GM23338 (cell line): ENCODE results near the gene CD46. TPM values are rescaled to one million over a fixed set of nuclear protein-coding genes. Genes with fewer than 3 reads are reported as not detected.

Experiments used
- ATAC-seq: fragments of 200-7000 bp; cut with Tn5 transposase; 3 replicates; pipeline ENCODE4 v1.9.1; 2020
- DNase-seq: peaks from one replicate; pipeline ENCODE4 v3.0.0-alpha.2; 2015; ENCODE audit warnings: low spot score
- H2AFZ ChIP-seq: fragments of 200-600 bp; sonication (generic); 2 replicates; pipeline ENCODE4 v1.8.0; 2016; ENCODE audit warnings: antibody characterized with exemption, mild to moderate bottlenecking, moderate library complexity
- H3F3A ChIP-seq: fragments of 200-600 bp; sonication (generic); replicated peaks from 2 replicates; pipeline ENCODE4 v1.8.0; 2017; ENCODE audit warnings: antibody characterized with exemption, mixed run types, low read depth
- H3K27ac ChIP-seq: fragments of 200-600 bp; sonication (generic); 2 replicates; pipeline ENCODE4 v1.6.1; 2016; ENCODE audit warnings: low read depth
- H3K27me3 ChIP-seq: fragments of 200-600 bp; sonication (generic); 2 replicates; pipeline ENCODE4 v1.8.0; 2016; ENCODE audit warnings: mild to moderate bottlenecking, mixed run types, moderate library complexity; ENCODE audit not compliant: insufficient read depth
- H3K36me3 ChIP-seq: fragments of 200-600 bp; sonication (generic); 2 replicates; pipeline ENCODE4 v1.8.0; 2016; ENCODE audit warnings: mild to moderate bottlenecking; ENCODE audit not compliant: insufficient read depth
- H3K4me1 ChIP-seq: fragments of 200-600 bp; sonication (generic); 2 replicates; pipeline ENCODE4 v1.8.0; 2016; ENCODE audit warnings: mild to moderate bottlenecking, moderate library complexity; ENCODE audit not compliant: insufficient read depth
- H3K4me2 ChIP-seq: fragments of 200-600 bp; sonication (generic); 2 replicates; pipeline ENCODE4 v1.7.1; 2017; ENCODE audit warnings: mixed run types
- H3K4me3 ChIP-seq: fragments of 200-600 bp; sonication (generic); 2 replicates; pipeline ENCODE4 v1.6.1; 2016; ENCODE audit warnings: mixed run types
- H3K79me2 ChIP-seq: fragments of 200-600 bp; sonication (generic); replicated peaks from 2 replicates; pipeline ENCODE4 v1.8.0; 2017; ENCODE audit warnings: mild to moderate bottlenecking; ENCODE audit not compliant: insufficient read depth
- H3K9me2 ChIP-seq: fragments of 200-600 bp; sonication (generic); 2 replicates; pipeline ENCODE4 v1.8.0; 2017; ENCODE audit not compliant: insufficient read depth
- H4K20me1 ChIP-seq: fragments of 200-600 bp; sonication (generic); replicated peaks from 2 replicates; pipeline ENCODE4 v1.8.0; 2017; ENCODE audit warnings: mild to moderate bottlenecking; ENCODE audit not compliant: insufficient read depth
- H3K27ac Mint-ChIP-seq: 2 replicates; pipeline ENCODE4 v1.8.0; 2020; ENCODE audit warnings: inconsistent platforms, mild to moderate bottlenecking, moderate library complexity, mixed read lengths
- H3K27me3 Mint-ChIP-seq: 3 replicates; pipeline ENCODE4 v1.8.0; 2022; ENCODE audit warnings: low read depth, mild to moderate bottlenecking, moderate library complexity, mixed read lengths, inconsistent platforms; ENCODE audit not compliant: insufficient read depth, poor library complexity
- H3K36me3 Mint-ChIP-seq: 3 replicates; pipeline ENCODE4 v1.8.0; 2021; ENCODE audit warnings: low read depth, mild to moderate bottlenecking, inconsistent platforms, moderate library complexity, mixed read lengths
- H3K4me1 Mint-ChIP-seq: 3 replicates; pipeline ENCODE4 v1.8.0; 2020; ENCODE audit warnings: mild to moderate bottlenecking, inconsistent platforms, mixed read lengths
- H3K4me3 Mint-ChIP-seq: 3 replicates; pipeline ENCODE4 v1.8.0; 2021; ENCODE audit warnings: moderate library complexity, mild to moderate bottlenecking, inconsistent platforms, mixed read lengths
- H3K9me3 Mint-ChIP-seq: 3 replicates; pipeline ENCODE4 v1.8.0; 2020; ENCODE audit warnings: moderate library complexity, mild to moderate bottlenecking, inconsistent platforms, mixed read lengths
- CREB1 ChIP-seq: fragments of 250-450 bp; sonication (Bioruptor Pico); IDR thresholded peaks from 2 replicates; pipeline ENCODE4 v1.5.0; 2020; ENCODE audit warnings: low read depth, mild to moderate bottlenecking, moderate library complexity
- CTCF ChIP-seq, 2 experiments: fragments of 200-600 bp in 1 of 2; sonication (generic) in 1 of 2; conservative IDR thresholded peaks; 2 replicates each; pipeline versions ENCODE4 v1.5.1 to v1.6.1; 2016 to 2017; ENCODE audit warnings: antibody characterized with exemption in 2 of 2, low read depth in 2 of 2, mild to moderate bottlenecking in 2 of 2, moderate library complexity in 1 of 2
- ETS1 ChIP-seq: IDR thresholded peaks from 2 replicates; pipeline ENCODE4 v1.6.1; 2016; ENCODE audit warnings: antibody characterized with exemption
- EZH2 ChIP-seq: fragments of 200-600 bp; sonication (generic); IDR thresholded peaks from one replicate; pipeline ENCODE4 v1.8.0; 2017; ENCODE audit warnings: antibody characterized with exemption, mild to moderate bottlenecking, low read depth; ENCODE audit not compliant: unreplicated experiment
- EZH2phosphoT487 ChIP-seq: fragments of 200-600 bp; sonication (generic); IDR thresholded peaks from one replicate; pipeline ENCODE4 v1.8.1; 2018; ENCODE audit warnings: antibody characterized with exemption; ENCODE audit not compliant: unreplicated experiment
- JUNB ChIP-seq: IDR thresholded peaks from one replicate; pipeline ENCODE4 v1.6.1; 2016; ENCODE audit warnings: antibody characterized with exemption; ENCODE audit not compliant: unreplicated experiment
- NANOG ChIP-seq: IDR thresholded peaks from 2 replicates; pipeline ENCODE4 v1.6.1; 2016; ENCODE audit warnings: antibody characterized with exemption, borderline replicate concordance
- POLR2AphosphoS5 ChIP-seq: IDR thresholded peaks from 2 replicates; pipeline ENCODE4 v1.6.1; 2016; ENCODE audit warnings: antibody characterized with exemption, low read depth
- REST ChIP-seq: IDR thresholded peaks from one replicate; pipeline ENCODE4 v1.6.1; 2018; ENCODE audit warnings: antibody characterized with exemption; ENCODE audit not compliant: unreplicated experiment
- STAT1 ChIP-seq: IDR thresholded peaks from one replicate; pipeline ENCODE4 v1.6.1; 2016; ENCODE audit warnings: antibody characterized with exemption; ENCODE audit not compliant: unreplicated experiment
- ZNF114 ChIP-seq: fragments of 250-450 bp; sonication (Bioruptor Pico); IDR thresholded peaks from 2 replicates; pipeline ENCODE4 v1.5.0; 2020; ENCODE audit warnings: mild to moderate bottlenecking, moderate library complexity
- ZNF331 ChIP-seq: fragments of 250-450 bp; sonication (Bioruptor Pico); IDR thresholded peaks from 2 replicates; pipeline ENCODE4 v1.5.0; 2020; ENCODE audit warnings: low read depth, mild to moderate bottlenecking, moderate library complexity
- ZNF462 ChIP-seq: fragments of 250-450 bp; sonication (Bioruptor Pico); IDR thresholded peaks from 2 replicates; pipeline ENCODE4 v1.5.0; 2020; ENCODE audit warnings: mild to moderate bottlenecking, moderate library complexity
- polyA plus RNA-seq: library from polyadenylated mRNA; unstranded; fragments of >200 nt; fragmentation: Nextera tagmentation; extraction: Ambion mirVana; gene quantifications from 2 replicates; pipeline ENCODE4 v1.2.1, GENCODE V29; 2016
- total RNA-seq: library from RNA; depleted of rRNA; stranded (reverse); fragments of >200 nt; shearing (Covaris generic); gene quantifications from 2 replicates; pipeline ENCODE4 v1.2.3, GENCODE V29; 2014

Gene CD46
- total and polyA plus RNA-seq, 2 experiments from 2014 or later = 199 to 209 TPM

- H3F3A ChIP-seq = no peaks in the 10 kb centered on the region
- no peaks in the 10 kb centered on the region for H3K36me3 ChIP-seq
- H4K20me1 ChIP-seq = no peaks in the 10 kb centered on the region
- no peaks in the 10 kb centered on the region for H3K9me2 ChIP-seq
- H3K27me3 ChIP-seq = no peaks in the 10 kb centered on the region
- TF ChIP-seq ZNF331 (CRISPR knock-in tag) (no peak), POLR2AphosphoS5 (no peak), ZNF114 (CRISPR knock-in tag) (no peak), STAT1 (no peak), ETS1 (no peak), JUNB (no peak), EZH2 (no peak), ZNF462 (CRISPR knock-in tag) (no peak), CREB1 (no peak), EZH2phosphoT487 (no peak), REST (no peak), NANOG (no peak), CTCF (conservative IDR thresholded peaks at IDR 0.05; ENCODE audit: low read depth in 2 of 2) (no peak)
- Mint-ChIP-seq H3K27ac (no peak overlapping the region; the same call in 1 of the 2 replicates), H3K36me3 (no peaks in the 10 kb centered on the region; the same call in 2 of the 3 replicates), H3K9me3 (no peaks in the 10 kb centered on the region), H3K27me3 (peaks cover 13% of the 10 kb centered on the region), H3K4me1 (peaks cover 17% of the 10 kb centered on the region), H3K4me3 (no peak overlapping the region)
- no peak overlapping the region for H2AFZ ChIP-seq
- ATAC-seq = no peak
- H3K4me3 ChIP-seq = no peak overlapping the region
- DNase-seq = no peak
- no peaks in the 10 kb centered on the region for H3K79me2 ChIP-seq
- H3K27ac ChIP-seq = no peak overlapping the region
- H3K4me1 ChIP-seq = no peaks in the 10 kb centered on the region
- H3K4me2 ChIP-seq = no peak overlapping the region
These were observed 59.5 kb downstream of the CD46 start for GRCh38 chr1:207811319-207811718.
